Measurements from ENCODE around the gene TMPRSS15. TPM values are rescaled to one million over a fixed set of nuclear protein-coding genes. Genes with fewer than 3 reads are reported as not detected.

Gene TMPRSS15
- total and polyA plus RNA-seq, 4 donors: not detected

DNA sequence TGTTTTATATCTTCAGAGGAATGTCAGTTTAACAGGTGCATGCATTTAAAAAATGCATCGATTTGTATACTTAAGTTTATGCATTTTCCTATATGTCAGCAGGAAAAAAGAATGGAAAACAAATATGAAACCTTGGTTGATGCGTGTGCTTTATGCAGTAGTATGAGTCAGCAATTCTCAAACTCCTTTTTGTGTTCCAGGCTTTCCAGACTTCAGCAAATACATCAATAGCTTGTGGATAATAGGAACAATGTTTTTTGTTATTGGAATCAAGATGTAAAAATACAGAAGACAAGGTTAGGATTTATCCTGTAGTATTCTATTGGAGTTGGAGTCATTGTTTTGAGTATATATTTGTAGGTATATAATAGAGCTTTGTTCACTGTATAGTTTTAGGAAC, 113.7 kb downstream of the TMPRSS15 start:
- Histone ChIP-seq H3K9me3 (ENCODE audit: control insufficient read depth in 4 of 4, low read length in 3 of 4) (no peaks in the 10 kb centered on the region), H3K27ac (ENCODE audit: low read depth in 1 of 2, low read length in 2 of 2) (no peak overlapping the region), H3K4me3 (ENCODE audit: low read depth in 1 of 3, low read length in 3 of 3) (no peak overlapping the region), H3K9ac (ENCODE audit: low read depth in 1 of 2, low read length in 2 of 2) (no peak overlapping the region), H3K36me3 (ENCODE audit: control insufficient read depth in 4 of 4, insufficient read depth in 3 of 4, low read depth in 1 of 4, low read length in 3 of 4) (no peaks in the 10 kb centered on the region), H3K4me1 (ENCODE audit: control insufficient read depth in 4 of 4, insufficient read depth in 4 of 4, low read length in 3 of 4) (no peaks in the 10 kb centered on the region), H3K27me3 (ENCODE audit: control insufficient read depth in 4 of 4, insufficient read depth in 4 of 4, low read length in 3 of 4) (peaks cover 0 to 9% (median 0%) of the 10 kb centered on the region in 4 donors)
- WGBS: 47% methylated on average over 2 of the region's 2 CpGs
- no peak for TF ChIP-seq HNF4A (conservative IDR thresholded peaks at IDR 0.05)
- no peak for DNase-seq (ENCODE audit: low spot score)

GRCh38 chr21:18285379-18285778, 118.2 kb downstream of the TMPRSS15 start:
- no peaks in the 10 kb centered on the region for H3K9me3 ChIP-seq (ENCODE audit: control insufficient read depth in 4 of 4, low read length in 3 of 4)
- H3K36me3 ChIP-seq (ENCODE audit: control insufficient read depth in 4 of 4, insufficient read depth in 3 of 4, low read depth in 1 of 4, low read length in 3 of 4): no peaks in the 10 kb centered on the region
- no peak overlapping the region for H3K9ac ChIP-seq (ENCODE audit: low read depth in 1 of 2, low read length in 2 of 2)
- H3K4me3 ChIP-seq (ENCODE audit: low read depth in 1 of 3, low read length in 3 of 3): no peak overlapping the region
- H3K27me3 ChIP-seq (ENCODE audit: control insufficient read depth in 4 of 4, insufficient read depth in 4 of 4, low read length in 3 of 4): peaks cover 0 to 5% (median 0%) of the 10 kb centered on the region in 4 donors
- DNase-seq (ENCODE audit: low spot score): no peak
- H3K27ac ChIP-seq (ENCODE audit: low read depth in 1 of 2, low read length in 2 of 2): no peak overlapping the region
- no peaks in the 10 kb centered on the region for H3K4me1 ChIP-seq (ENCODE audit: control insufficient read depth in 4 of 4, insufficient read depth in 4 of 4, low read length in 3 of 4)
- TF ChIP-seq GABPA (IDR thresholded peaks at IDR 0.05 in 1 of 2, conservative IDR thresholded peaks at IDR 0.05 in 1 of 2) (no peak), FOXA1 (IDR thresholded peaks at IDR 0.05) (no peak), ATF3 (IDR thresholded peaks at IDR 0.05) (no peak), ZBTB33 (IDR thresholded peaks at IDR 0.05) (no peak), YY1 (IDR thresholded peaks at IDR 0.05) (no peak), REST (IDR thresholded peaks at IDR 0.05) (no peak), JUND (IDR thresholded peaks at IDR 0.05) (no peak)
- WGBS: 68% methylated on average over 4 of the region's 4 CpGs

DNA sequence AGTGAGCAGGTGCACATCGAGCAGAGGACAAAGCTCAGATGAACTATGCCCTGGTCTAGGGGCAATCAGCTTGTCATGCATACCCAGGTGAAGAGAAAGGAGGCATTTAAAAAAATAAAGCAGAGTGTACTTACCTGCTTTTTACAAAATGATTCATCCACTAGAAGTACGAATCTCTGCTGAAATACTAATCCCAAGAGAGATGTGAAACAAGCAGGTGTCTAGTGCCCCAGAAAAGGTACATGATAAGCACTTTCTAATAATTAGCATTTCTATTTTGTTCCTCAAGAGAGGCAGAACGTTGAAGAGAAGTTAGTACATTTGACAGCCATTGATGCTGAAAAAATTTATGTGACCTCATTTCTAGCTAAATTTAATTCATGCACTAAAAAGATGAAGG, 127.8 kb downstream of the TMPRSS15 start:
- Histone ChIP-seq H3K9ac (ENCODE audit: low read depth in 1 of 2, low read length in 2 of 2) (no peak overlapping the region), H3K4me3 (ENCODE audit: low read depth in 1 of 3, low read length in 3 of 3) (no peak overlapping the region), H3K36me3 (ENCODE audit: control insufficient read depth in 4 of 4, insufficient read depth in 3 of 4, low read depth in 1 of 4, low read length in 3 of 4) (no peaks in the 10 kb centered on the region), H3K4me1 (ENCODE audit: control insufficient read depth in 4 of 4, insufficient read depth in 4 of 4, low read length in 3 of 4) (no peaks in the 10 kb centered on the region), H3K9me3 (ENCODE audit: control insufficient read depth in 4 of 4, low read length in 3 of 4) (no peaks in the 10 kb centered on the region), H3K27ac (ENCODE audit: low read depth in 1 of 2, low read length in 2 of 2) (no peak overlapping the region), H3K27me3 (ENCODE audit: control insufficient read depth in 4 of 4, insufficient read depth in 4 of 4, low read length in 3 of 4) (peaks cover 0 to 3% (median 0%) of the 10 kb centered on the region in 4 donors)
- WGBS: 42% methylated on average over 3 of the region's 3 CpGs
- DNase-seq (ENCODE audit: low spot score): no peak
- no peak for TF ChIP-seq FOXA2 (IDR thresholded peaks at IDR 0.05)
- TF ChIP-seq HNF4A (conservative IDR thresholded peaks at IDR 0.05): no peak
- TF ChIP-seq NR2F2 (IDR thresholded peaks at IDR 0.05): no peak
- TF ChIP-seq JUND (IDR thresholded peaks at IDR 0.05): no peak
- TF ChIP-seq HNF4G (IDR thresholded peaks at IDR 0.05): no peak
- TF ChIP-seq TAF1 (conservative IDR thresholded peaks at IDR 0.05): no peak
- no peak for TF ChIP-seq FOXA1 (IDR thresholded peaks at IDR 0.05)
- no peak for TF ChIP-seq REST (IDR thresholded peaks at IDR 0.05)
- TF ChIP-seq RAD21 (IDR thresholded peaks at IDR 0.05): no peak
